BJ (cell line): ENCODE data around the gene SMARCA1. TPM values are rescaled to one million over a fixed set of nuclear protein-coding genes. Genes with fewer than 3 reads are reported as not detected.
"Not testable (repeated sequence)": the region's sequence is repeated elsewhere in the genome, so short reads cannot be mapped to it uniquely, and the experiment has no call there.

Experiments
- CTCF ChIA-PET: fragments of 350-600 bp; formaldehyde crosslinking; extraction: SDS; loops from one replicate; lab custom pipeline; 2021; ENCODE audit warnings: antibody characterized with exemption, inconsistent platforms; lab: Yijun Ruan, JAX
- POLR2A ChIA-PET: fragments of 300-600 bp; sonication (Branson Sonifier 250); formaldehyde crosslinking; extraction: SDS; loops from one replicate; lab custom pipeline; 2021; ENCODE audit warnings: antibody characterized with exemption; lab: Charles Lee
- DNase-seq: peaks from one replicate; pipeline ENCODE4 v3.0.0-alpha.2; 2011; ENCODE audit warnings: low read depth
- H3K27me3 ChIP-seq: 2 replicates; pipeline ENCODE4 v1.6.0; 2011; ENCODE audit warnings: low read length; ENCODE audit not compliant: control insufficient read depth, insufficient read depth
- H3K36me3 ChIP-seq: 2 replicates; pipeline ENCODE4 v1.5.1; 2011; ENCODE audit warnings: low read length; ENCODE audit not compliant: control insufficient read depth, insufficient read depth
- H3K4me3 ChIP-seq: 2 replicates; pipeline ENCODE4 v1.5.1; 2011; ENCODE audit warnings: low read depth, mild to moderate bottlenecking, control low read depth, low read length
- polyA plus RNA-seq: library from polyadenylated mRNA; depleted of rRNA; stranded (reverse); fragments of >200 nt; gene quantifications from 2 replicates; pipeline ENCODE4 v1.2.3, GENCODE V29; 2011
- TF ChIP-seq, protein P1 (sequence below): IDR thresholded peaks from 2 replicates; pipeline ENCODE4 v1.5.1; 2011; ENCODE audit warnings: low read depth, mild to moderate bottlenecking, control low read depth, inconsistent platforms, low read length, moderate library complexity; ENCODE audit not compliant: insufficient read depth

Gene SMARCA1
- polyA plus RNA-seq, 1 experiment = 13.9 TPM

DNA sequence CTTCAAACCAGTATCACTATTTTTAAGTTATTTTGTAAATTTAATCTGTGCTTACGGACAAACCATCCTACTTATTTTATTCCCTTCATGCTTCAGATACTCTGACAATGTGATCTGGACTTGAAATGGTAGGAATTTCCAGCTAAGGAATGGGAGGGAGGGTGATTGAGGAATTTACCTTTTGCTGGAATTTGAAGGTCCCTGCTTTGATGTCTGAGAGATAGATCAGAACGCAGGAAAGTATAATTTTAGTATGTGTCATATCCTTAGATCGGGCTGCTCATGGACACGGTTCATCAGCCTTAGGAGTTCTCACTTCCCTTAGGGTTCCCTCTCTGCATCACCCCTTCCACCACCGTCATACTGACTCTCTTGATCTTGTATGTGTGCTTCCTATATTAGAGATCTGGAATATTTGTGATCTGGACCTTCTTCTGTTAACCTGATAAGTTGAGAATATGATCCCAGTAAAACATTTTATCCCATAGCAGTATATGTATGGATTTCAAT lies 33.6 kb upstream of the SMARCA1 start:
- TF ChIP-seq, protein P1, sequence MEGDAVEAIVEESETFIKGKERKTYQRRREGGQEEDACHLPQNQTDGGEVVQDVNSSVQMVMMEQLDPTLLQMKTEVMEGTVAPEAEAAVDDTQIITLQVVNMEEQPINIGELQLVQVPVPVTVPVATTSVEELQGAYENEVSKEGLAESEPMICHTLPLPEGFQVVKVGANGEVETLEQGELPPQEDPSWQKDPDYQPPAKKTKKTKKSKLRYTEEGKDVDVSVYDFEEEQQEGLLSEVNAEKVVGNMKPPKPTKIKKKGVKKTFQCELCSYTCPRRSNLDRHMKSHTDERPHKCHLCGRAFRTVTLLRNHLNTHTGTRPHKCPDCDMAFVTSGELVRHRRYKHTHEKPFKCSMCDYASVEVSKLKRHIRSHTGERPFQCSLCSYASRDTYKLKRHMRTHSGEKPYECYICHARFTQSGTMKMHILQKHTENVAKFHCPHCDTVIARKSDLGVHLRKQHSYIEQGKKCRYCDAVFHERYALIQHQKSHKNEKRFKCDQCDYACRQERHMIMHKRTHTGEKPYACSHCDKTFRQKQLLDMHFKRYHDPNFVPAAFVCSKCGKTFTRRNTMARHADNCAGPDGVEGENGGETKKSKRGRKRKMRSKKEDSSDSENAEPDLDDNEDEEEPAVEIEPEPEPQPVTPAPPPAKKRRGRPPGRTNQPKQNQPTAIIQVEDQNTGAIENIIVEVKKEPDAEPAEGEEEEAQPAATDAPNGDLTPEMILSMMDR = no peak
- DNase-seq = no peak
- H3K27me3 ChIP-seq = no peaks in the 10 kb centered on the region
- POLR2A ChIA-PET = no interaction called here
- H3K36me3 ChIP-seq = no peaks in the 10 kb centered on the region; the same call in 1 of the 2 replicates
- no peak overlapping the region for H3K4me3 ChIP-seq
- CTCF ChIA-PET = interaction anchor here (0.7 kb wide), 1 partner anchor 12 kb away, joined by 4 read pairs; no protein-coding TSS in a partner anchor

DNA sequence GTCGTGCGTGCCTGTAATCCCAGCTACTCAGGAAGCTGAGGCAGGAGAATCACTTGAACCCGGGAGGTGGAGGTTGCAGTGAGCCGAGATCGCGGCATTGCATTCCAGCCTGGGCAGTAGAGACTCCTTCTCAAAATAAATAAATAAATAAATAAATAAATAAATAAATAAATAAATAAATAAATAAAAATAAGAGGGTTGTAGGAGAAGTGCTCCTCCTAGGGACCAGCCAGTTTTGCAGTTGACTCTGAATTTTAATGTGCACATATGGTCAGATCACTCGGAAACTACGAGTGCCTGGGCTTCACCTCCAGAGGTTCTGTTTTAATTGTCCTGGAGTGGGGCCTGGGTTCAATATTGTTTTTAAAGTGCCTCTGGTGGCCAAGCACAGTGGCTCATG lies 31.5 kb upstream of the SMARCA1 start:
- POLR2A ChIA-PET, CTCF ChIA-PET, DNase-seq, H3K27me3 ChIP-seq, H3K4me3 ChIP-seq, H3K36me3 ChIP-seq: not testable (repeated sequence)
- TF ChIP-seq, protein P1 = 0 out of 2 replicates have a peak, but pooled peaks have one; percentile 2

DNA sequence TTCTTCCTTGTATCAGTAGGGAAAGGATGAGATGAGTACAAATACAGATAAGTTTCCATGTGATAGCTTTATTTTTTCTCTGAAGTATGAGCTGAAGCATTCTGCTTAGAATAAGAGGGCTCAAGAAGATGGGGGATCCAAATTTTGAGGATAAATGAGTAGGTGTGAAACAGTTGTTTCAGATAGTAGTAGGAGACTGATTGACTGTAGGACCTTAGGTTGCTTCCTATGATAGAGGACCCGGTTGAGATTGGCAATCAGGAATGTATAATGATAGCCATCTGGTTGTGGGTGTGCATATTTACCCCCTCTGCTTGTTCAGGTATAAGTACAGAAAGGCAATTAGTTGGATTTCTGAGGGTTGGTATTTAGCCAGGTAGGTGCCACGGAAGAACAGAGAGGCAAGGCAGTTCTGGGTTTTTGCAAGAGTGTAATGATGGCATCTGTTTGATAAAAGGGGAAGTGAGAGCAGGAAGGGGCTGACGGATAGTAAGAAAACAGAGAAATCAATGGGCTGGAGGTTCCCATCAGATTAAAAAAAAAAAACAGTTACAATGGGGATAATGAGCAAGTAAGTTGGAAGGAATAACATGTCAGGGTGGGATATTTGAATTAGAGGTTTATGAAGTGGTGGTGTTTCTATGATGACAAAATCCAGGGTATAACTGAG lies 30.5 kb upstream of the SMARCA1 start:
- CTCF ChIA-PET = no interaction called here
- TF ChIP-seq, protein P1 = no peak

DNA sequence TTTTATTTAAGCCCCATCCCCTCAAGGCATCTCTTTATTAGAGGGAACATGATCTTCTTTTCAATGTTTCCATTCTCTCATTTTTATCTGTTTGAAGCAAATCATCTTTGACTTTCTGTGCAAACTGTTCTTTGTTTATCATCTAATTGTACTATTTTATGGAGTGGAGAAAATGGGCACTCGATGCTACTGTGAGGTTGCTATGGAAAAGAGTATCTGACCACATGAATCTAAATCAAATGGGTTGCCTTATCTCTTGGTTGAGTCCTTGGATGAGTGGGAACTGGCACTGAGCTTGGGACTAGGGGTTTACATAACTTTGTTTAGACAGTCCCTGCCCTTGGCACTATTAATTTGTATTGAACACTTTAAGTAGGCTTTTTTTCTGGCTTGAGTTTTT lies 25.8 kb upstream of the SMARCA1 start:
- TF ChIP-seq, protein P1 = no peak
- POLR2A ChIA-PET = no interaction called here
- no peaks in the 10 kb centered on the region for H3K27me3 ChIP-seq
- H3K4me3 ChIP-seq = no peak overlapping the region
- no peak for DNase-seq
- H3K36me3 ChIP-seq = no peaks in the 10 kb centered on the region
- CTCF ChIA-PET = interaction anchor here (1.0 kb wide), 1 partner anchor 9 kb away, joined by 4 read pairs; the partner anchor contains the start of gene OCRL

More for the DNA sequence above, 30.5 kb upstream of the SMARCA1 start:
- no peak overlapping the region for H3K4me3 ChIP-seq
- H3K36me3 ChIP-seq = no peaks in the 10 kb centered on the region; the same call in 1 of the 2 replicates
- no peak for DNase-seq
- no peaks in the 10 kb centered on the region for H3K27me3 ChIP-seq
- POLR2A ChIA-PET = no interaction called here

DNA sequence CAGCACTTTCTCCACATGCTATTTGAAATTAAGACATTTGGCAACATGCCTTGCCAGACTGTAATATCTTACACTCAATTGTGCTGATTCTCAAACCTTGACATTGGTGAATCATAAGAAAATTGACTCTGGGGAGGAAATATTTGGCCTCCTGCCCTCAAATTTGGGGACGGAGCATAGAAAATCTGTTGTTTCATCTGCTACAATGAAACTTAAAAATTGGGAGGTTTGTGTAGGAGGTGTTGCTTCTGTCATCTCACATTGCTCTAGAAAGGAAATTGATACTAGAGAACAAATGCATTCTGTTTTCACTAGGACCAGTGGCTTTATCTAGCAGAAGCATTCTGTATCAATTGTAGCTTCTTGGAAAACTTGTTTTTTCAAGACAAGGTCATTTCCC lies 22.1 kb upstream of the SMARCA1 start:
- DNase-seq = no peak
- ChIA-PET POLR2A (no interaction called here), CTCF (no interaction called here)
- TF ChIP-seq, protein P1 = no peak
- Histone ChIP-seq H3K36me3 (no peaks in the 10 kb centered on the region), H3K4me3 (no peak overlapping the region), H3K27me3 (no peaks in the 10 kb centered on the region)
